HG03558 (cell line): ENCODE measurements around the gene NUDT4B.
"Not testable (repeated sequence)": the region's sequence is repeated elsewhere in the genome, so short reads cannot be mapped to it uniquely, and the experiment has no call there.

Experiments
- ATAC-seq: cut with Tn5 transposase; IDR thresholded peaks from one replicate; pipeline ENCODE4 v1.9.1; 2021; ENCODE audit warnings: moderate number of reproducible peaks; ENCODE audit not compliant: unreplicated experiment; ENCODE audit errors: extremely low read depth

Gene NUDT4B

GRCh38 chr1:148734311-148734662, 14.3 kb upstream of the NUDT4B start:
- peak; percentile 35 for ATAC-seq

GRCh38 chr1:148735538-148735937, 13.0 kb upstream of the NUDT4B start:
- ATAC-seq, result not testable (repeated sequence)

- not testable (repeated sequence) for ATAC-seq
Observed at GRCh38 chr1:148738667-148739066, 9.9 kb upstream of the NUDT4B start.

GRCh38 chr1:148743200-148743599, 5.4 kb upstream of the NUDT4B start:
- ATAC-seq, result not testable (repeated sequence)

GRCh38 chr1:148743726-148744720, 4.6 kb upstream of the NUDT4B start:
- ATAC-seq, result not testable (repeated sequence)

- ATAC-seq, result peak; percentile 80
Observed at GRCh38 chr1:148749335-148749681, 734 bp downstream of the NUDT4B start.

GRCh38 chr1:148756231-148756630, 7.7 kb downstream of the NUDT4B start:
- ATAC-seq, result not testable (repeated sequence)

- ATAC-seq, result not testable (repeated sequence)
Observed at GRCh38 chr1:148757446-148757845, 8.9 kb downstream of the NUDT4B start.

GRCh38 chr1:148758412-148758811, 9.8 kb downstream of the NUDT4B start:
- peak; percentile 98 for ATAC-seq

- ATAC-seq, result not testable (repeated sequence)
Observed at GRCh38 chr1:148758925-148759324, 10.4 kb downstream of the NUDT4B start.

GRCh38 chr1:148759749-148760148, 11.2 kb downstream of the NUDT4B start:
- ATAC-seq, result not testable (repeated sequence)

- not testable (repeated sequence) for ATAC-seq
Observed at GRCh38 chr1:148760206-148760605, 11.6 kb downstream of the NUDT4B start.

- ATAC-seq, result not testable (repeated sequence)
Observed at GRCh38 chr1:148761360-148761759, 12.8 kb downstream of the NUDT4B start.

GRCh38 chr1:148765238-148766019, 16.9 kb downstream of the NUDT4B start:
- not testable (repeated sequence) for ATAC-seq

- ATAC-seq, result not testable (repeated sequence)
Observed at GRCh38 chr1:148768541-148768940, 20.0 kb downstream of the NUDT4B start.

- ATAC-seq, result not testable (repeated sequence)
Observed at GRCh38 chr1:148769495-148769894, 20.9 kb downstream of the NUDT4B start.

- not testable (repeated sequence) for ATAC-seq
Observed at GRCh38 chr1:148773690-148774089, 25.1 kb downstream of the NUDT4B start.

GRCh38 chr1:148774102-148774501, 25.5 kb downstream of the NUDT4B start:
- not testable (repeated sequence) for ATAC-seq

- not testable (repeated sequence) for ATAC-seq
Observed at GRCh38 chr1:148775263-148775662, 26.7 kb downstream of the NUDT4B start.

GRCh38 chr1:148777649-148778048, 29.1 kb downstream of the NUDT4B start:
- not testable (repeated sequence) for ATAC-seq

- not testable (repeated sequence) for ATAC-seq
Observed at GRCh38 chr1:148780404-148780803, 31.8 kb downstream of the NUDT4B start.
